Measurements from ENCODE around the gene LGALS3. TPM values are rescaled to one million over a fixed set of nuclear protein-coding genes. Genes with fewer than 3 reads are reported as not detected.

Gene LGALS3
- 34.6 and 37.5 TPM in 2 replicates for total RNA-seq

DNA sequence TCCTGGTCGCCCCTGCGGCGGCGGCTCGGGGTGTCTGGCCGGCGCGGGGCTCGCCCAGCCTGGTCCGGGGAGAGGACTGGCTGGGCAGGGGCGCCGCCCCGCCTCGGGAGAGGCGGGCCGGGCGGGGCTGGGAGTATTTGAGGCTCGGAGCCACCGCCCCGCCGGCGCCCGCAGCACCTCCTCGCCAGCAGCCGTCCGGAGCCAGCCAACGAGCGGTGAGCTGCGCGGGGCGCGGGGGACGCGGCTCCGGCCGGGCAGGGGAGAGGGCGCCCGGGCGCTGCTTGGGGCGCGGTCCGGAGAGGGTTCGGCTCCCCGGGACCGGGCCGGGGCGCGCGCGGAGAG is at the start of gene LGALS3:
Gene LGALS3, plus strand, starts transcription at position 167 of the 342 bp plus-strand sequence. CDS start 8,122 bp downstream, outside the sequence.

DNA sequence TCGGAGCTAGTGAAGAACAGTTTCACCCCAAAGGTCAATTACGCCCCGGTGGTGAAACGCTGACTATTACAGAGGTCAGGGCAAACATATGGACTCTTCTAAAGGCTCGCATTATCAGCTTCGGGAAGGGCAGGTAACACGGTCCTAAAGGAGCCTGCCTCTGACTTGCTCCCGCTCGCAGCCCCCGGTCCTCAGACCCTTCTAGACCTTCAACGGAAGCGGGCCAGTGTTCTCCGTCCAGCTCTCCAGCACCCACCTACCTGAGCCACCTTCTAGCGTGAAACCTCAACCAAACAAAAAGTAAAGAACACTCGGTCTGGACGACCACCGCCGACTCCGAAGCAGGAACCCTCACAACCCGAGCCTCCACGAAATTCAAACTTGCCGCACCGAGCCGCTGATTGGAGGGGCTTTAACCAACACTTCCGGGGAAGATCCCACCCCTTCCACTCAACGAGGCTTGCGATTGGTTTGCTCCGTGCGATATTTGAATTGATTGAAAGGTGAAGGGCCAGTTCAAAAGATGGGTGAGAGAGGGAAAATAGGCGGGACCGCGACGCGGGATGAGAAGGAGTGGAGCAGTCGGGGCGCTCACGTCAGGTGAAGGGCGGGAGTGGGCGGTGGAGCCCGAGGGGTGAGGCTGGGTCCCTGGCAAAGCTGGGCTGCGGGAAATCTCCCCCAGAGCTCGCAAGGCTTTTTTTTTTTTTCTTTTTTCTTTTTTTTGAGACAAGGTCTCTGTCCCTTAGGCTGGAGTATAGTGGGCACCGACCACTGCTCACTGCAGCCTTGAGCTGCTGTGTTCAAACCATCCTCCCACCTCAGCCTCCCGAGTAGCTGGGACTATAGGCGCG is 62.4 kb downstream of the LGALS3 start, which contains the start of gene DLGAP5:
Gene DLGAP5, minus strand, starts transcription at position 383 of the 851 bp plus-strand sequence. CDS start 2,406 bp downstream, outside the sequence.

Other genes with a start within 250 kb of the LGALS3 start
- 3.3 and 5.0 TPM in 2 replicates for gene GCH1, start 226.4 kb upstream of the LGALS3 start, total RNA-seq
- 23.9 and 31.1 TPM in 2 replicates for gene WDHD1, start 102.2 kb upstream of the LGALS3 start, total RNA-seq
- gene SOCS4, start 102.0 kb upstream of the LGALS3 start, total RNA-seq = 40.2 and 50.1 TPM in 2 replicates
- 88.6 and 92.5 TPM in 2 replicates for gene MAPK1IP1L, start 77.6 kb upstream of the LGALS3 start, total RNA-seq
- 89.0 and 149 TPM in 2 replicates for gene DLGAP5, start 62.3 kb downstream of the LGALS3 start, total RNA-seq
- gene FBXO34, start 142.2 kb downstream of the LGALS3 start, total RNA-seq = 20.9 and 26.3 TPM in 2 replicates